HG02623 (cell line): ENCODE data around the gene EEA1.

Source experiments
- ATAC-seq: cut with Tn5 transposase; IDR thresholded peaks from one replicate; pipeline ENCODE4 v1.9.1; 2021; ENCODE audit warnings: moderate library complexity; ENCODE audit not compliant: unreplicated experiment

The EEA1 gene

DNA sequence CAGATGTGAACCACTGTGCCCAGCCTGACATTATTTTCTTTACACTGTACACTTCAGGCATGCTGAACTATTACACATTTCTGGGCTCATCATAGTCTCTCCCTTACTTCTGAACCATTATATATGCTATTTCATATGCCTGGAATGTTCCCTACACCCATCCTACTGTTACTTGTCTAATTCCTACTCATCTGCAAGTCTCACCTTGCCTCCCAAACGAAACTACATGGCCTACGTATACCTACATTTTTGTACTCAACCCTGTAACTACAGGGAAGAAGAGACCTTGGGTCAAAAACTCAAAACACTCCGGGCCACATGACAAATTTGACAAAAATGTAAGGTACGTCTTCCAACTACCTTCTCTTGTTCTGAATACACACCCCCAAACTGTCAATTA is 9.5 kb upstream of the EEA1 start:
- no peak for ATAC-seq

DNA sequence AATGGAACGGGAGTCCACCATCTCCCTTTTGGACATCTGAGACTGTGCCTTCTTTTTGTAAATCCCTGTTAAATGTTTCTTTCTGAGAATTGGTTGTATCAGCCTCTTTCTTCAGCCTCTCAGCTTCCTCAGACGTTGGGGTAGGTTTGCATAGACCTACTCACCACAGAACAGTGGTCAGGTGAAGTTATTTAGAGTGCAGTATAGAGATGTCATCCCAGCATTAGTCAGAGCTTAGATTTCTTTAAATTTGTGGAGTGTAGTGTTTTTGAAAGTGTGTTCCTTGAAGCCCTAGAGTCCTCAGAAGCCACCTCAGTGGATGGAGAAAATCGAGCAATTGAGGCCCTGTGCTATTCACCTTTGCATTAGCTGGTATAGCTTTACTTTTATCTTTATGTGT is 8.9 kb upstream of the EEA1 start:
- ATAC-seq, result peak; percentile 67

DNA sequence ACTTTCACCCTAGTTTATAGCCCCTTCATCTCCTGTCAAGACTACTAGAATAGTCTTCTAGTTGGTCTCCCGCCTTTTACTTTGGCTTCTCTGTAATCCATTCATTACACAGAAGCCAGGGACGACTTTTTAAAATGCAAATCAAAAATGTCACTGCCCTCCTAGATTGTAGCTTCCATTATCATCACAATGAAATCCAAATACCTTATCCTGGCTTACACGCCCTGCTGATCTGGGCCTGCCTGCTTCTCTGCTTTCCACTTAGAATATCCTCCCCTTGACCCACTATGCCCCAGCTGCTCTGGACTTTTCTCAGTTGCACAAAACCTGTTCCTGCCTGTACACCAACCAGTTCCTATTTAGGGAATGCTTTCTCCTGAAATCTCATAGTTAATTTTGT is 4.5 kb upstream of the EEA1 start:
- no peak for ATAC-seq

DNA sequence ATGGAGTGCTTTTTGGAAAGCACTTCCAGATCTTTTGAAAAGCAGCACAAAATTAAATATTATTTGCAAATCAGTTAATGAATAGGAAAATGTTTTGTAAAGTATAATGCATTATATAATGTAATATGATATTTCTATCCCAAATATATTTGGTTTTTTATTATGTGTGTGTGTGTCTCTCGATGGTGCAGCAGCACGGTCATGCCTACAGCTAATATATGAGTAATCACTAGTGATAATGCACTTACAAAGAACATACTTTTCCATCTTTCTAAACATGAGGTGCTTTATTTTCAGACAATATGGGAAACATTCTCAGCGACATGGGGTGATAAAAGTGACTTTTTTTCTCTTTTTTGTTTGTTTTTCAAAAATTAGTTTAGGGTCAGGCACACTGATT is 1.3 kb upstream of the EEA1 start:
- no peak for ATAC-seq

DNA sequence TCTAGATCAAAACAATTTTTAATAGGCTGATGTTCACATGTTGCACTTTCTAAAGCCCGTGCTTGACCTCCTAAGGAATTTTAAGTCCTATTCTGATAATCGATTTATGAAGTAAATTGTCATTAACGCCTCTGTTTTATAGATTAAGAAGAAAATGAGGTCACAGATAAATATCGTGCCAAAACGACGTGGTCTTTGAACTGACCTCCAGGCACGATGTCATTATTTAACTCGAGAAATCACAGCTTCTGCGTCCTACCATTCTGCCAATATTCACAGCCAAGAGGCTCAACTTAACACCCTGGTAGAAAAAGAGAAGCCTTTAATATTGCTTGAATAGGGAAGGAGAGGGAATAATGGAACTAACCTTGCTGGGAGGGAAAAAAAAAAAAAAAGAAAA is 888 bp upstream of the EEA1 start:
- no peak for ATAC-seq

DNA sequence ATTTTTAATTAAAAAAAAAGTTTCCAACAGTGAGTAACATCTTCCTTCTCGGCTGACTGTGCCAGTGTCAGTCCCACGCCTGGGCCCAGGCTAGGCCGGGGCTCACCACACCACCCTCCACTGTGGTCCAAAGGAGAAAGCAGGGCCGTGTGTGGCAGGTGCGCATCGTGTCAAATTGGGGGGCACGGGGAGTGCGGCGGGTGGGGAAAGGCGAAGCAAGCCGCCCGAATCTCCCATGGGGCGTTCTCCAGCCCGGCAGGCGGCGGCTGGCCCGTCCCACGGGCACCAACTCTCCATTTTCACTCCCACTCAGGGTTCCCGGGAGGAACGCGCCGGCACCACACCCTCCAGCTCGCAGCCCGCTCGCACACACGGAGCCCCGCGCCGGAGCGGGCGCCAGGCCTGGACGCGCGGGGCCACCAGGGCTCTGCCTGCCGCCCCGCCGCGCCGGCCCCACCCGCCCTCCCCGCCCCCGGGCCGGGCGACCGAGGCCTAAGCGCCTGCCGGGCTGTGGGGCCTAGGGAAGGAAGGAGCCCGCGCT is 604 bp downstream of the EEA1 start:
- peak; percentile 19 for ATAC-seq

DNA sequence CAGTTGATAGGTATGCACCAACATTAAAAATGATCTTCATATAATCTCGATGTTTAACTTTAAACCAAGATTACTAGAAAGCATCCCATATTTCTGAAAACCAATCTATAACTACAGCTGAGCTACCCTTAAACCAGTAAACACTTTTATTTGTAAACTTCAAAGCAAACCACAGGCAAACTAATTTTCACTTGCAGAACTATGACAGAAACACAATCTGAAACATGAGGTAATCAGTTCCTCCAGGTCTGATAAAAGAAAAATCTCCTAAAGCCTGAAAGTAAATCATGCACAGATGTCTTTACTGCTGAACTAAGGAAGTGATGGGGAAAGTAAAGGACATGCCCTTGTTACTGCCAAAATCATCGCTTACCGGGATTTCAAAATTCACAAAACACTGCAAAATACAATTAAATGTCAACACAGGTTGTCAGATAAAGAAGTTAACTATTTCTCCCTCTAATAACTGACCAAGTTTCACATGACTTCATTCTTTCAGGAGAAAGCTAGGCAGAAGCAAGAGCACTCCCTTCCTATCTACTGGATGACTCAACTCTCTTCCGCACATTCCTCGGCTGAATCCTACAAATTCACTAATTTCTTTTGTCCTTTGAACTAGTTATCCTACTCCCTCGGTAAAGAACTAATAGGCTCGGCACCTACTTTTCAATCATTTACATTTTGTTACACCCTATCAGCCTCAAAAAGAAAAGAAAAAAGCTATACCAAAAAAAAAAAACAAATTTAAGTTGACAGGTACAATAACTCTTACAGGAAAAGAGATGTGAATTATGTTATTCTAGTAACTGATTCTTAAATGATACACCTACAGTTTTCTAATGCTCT is 1.4 kb downstream of the EEA1 start:
- ATAC-seq, result no peak

DNA sequence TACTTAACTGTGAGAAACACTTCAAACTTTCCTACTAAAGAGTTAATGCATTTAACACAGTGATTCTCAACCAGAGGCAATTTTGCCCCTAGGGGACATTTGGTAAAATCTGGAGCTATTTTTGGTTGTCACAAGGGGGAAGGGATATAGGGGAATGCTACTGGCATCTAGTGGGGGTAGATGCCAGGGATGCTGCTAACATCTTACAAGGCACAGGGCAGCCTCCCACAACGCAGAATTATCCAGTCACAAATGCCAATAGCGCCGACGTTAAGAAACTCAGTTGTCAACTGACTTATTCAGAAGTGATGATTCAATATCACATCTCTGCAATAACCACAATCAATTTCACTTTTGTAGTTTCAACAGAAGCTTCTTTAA is 2.0 kb downstream of the EEA1 start:
- ATAC-seq, result no peak

DNA sequence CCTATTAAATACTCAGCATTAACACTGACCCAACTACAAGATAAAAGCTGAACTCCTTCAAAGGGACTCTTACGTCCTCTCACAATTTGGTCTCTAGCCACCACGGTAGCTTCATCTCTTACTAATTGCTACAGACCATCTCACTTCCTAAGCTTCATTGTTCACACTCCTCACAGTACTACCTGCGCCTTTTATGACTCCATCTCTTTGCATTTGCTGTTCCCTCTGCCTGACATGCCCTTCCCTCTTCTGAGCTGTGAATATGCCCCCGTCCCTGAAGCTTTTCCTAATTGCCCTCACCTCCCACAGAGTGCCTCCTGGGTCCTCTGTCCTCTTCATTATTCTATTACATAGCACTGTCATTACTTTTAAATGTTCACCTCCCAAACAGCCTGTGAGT is 2.5 kb downstream of the EEA1 start:
- no peak for ATAC-seq

DNA sequence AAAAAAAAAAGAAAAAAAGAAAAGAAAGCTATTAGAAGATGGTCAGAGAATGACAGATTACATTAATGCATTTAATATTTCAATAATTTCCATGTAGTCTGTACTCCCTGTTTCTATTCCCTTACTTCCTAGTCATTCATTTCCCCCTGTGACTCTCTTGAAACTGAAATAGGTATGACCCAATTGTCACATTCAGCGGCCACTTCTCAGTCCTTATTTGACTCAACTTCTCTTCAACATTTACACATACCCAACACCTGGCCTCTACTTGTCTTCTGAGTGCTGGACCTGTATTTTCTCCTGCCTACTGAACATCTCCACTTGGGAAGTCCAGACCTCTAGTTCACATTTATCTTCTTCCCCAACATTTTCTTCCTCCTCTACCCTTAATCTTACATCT is 7.2 kb downstream of the EEA1 start:
- peak; percentile 86 for ATAC-seq

DNA sequence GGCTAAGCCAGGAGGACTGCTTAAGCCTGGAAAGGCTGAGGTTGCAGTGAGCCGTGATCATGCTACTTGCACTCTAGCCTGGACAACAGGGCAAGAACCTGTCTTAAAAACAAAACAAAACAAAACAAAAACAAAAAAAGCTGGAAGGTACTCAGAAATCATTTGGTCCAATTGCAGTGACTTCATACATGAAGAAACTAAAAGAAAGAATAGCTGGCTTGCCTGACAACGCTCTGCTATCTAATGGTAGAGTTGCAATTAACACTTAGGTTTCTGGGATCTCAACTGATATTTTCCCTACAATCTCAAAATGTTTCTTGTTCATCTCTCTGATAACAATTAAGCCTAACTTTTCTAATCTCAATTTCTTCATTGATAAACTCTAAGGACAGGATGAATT is 13.7 kb downstream of the EEA1 start:
- ATAC-seq, result no peak

DNA sequence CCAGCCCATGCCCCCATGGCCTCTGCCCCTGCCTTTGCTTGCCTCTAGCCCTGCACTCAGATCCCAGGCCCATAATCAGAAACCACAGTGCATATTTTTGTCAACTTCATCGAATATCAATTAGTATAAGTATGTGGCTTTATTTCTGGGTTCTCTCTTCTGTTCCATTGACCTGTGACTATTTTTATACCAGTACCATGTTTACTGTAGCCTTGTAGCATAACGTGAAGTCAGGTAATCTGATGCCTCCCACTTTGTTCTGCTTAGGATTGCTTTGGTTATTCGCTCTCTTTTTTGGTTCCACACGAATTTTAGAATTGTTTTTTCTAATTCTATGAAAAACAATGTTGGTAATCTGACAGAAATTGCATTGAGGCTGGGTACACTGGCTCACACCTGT is 14.9 kb downstream of the EEA1 start:
- ATAC-seq, result no peak

DNA sequence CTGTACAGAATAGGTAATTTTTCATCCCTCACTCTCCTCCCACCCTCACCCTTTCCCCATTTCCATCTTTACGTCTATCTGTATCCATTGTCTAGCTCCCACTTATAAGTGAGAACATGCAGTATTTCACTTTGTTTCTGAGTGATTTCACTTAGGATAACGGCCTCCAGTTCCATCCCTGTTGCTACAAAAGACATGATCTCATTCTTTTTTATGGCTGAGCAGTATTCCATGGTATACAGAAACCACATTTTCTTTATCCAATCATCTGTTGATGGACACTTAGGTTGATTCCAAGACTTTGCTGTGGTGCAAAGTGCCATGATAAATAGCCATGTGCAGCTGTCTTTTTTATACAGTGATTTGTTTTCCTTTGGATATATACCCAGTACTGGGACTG is 16.4 kb downstream of the EEA1 start:
- no peak for ATAC-seq

DNA sequence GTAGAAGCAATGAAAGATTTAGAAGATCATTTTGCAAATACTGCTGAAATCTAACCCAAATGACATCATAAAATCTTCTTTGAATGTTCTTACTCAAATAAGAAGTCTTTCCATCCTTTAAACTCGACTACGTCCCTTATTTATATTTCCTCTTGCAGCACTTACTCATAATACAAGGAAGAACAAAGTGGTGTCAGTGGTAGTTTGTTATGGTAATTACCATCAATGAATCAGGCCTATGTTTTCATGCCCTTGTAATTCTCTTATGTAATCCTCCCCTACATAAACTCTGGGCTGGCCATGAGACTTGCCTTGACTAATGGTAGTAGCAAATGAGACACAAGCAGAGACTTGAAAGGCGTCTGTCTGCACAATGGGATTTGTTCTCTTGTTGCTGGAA is 17.0 kb downstream of the EEA1 start:
- ATAC-seq, result no peak

DNA sequence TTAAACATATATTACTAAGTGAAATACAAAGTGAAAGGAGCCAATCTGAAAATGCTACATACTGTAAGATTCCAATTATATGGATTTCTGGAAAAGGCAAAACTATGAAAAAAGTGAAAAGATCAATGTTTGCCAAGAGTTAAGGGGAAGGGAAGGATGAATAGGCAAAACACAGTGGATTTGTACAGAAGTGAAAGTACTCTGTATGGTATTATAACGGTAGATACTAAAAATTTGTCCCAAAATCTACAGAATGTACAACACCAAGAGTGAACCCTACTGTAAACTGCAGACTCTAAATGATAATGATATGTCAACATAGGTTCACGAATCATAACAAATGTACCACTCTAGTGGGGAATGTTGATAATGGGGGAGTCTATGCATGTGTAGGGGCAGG is 17.8 kb downstream of the EEA1 start:
- ATAC-seq, result no peak

DNA sequence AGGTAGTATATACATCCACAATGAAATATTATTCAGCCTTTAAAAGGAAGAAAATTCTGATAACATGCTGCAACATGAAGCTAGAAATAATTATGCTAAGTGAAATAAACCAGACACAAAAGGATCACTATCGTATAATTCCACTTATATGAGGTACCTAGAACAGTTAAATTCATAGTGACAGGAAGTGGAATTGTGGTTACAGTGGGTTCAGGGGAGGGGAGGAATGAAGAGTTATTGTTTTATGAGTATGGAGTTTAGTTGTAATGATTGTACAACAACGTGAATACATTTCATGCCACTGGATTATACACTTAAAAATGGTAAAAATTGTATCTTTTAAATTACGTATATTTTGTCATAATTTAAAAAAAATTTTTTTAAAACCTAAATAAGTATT is 21.0 kb downstream of the EEA1 start:
- ATAC-seq, result no peak

DNA sequence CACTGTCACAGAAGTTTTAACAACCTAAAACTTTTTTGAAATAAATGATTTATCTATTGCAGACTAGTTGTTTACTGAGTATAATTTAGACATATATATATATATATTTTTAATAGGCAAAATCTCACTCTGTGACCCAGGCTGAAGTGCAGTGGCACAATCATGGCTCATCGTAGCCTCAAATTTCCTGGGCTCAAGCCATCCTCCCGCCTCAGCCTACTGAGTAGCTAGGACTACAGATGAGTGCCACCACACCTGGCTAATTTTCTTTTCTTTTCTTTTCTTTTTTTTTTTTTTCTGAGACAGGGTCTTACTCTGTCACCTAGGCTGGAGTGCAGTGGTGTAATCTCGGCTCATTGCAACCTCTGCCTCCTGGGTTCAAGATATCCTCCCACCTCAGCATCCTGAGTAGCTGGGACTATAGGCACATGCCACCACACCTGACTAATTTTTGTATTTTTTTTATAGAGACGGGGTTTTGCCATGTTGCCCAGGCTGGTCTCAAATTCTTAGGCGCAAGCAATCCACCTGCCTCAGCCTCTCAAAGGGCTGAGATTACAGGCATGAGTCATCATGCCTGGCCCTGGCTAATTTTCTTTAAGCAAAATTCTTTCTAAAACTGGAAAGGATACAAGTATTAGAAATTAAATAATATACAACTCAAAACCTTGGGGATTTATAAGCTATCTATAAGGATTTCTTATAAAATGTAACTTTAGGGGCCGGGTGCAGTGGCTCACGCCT is 23.1 kb downstream of the EEA1 start:
- no peak for ATAC-seq

DNA sequence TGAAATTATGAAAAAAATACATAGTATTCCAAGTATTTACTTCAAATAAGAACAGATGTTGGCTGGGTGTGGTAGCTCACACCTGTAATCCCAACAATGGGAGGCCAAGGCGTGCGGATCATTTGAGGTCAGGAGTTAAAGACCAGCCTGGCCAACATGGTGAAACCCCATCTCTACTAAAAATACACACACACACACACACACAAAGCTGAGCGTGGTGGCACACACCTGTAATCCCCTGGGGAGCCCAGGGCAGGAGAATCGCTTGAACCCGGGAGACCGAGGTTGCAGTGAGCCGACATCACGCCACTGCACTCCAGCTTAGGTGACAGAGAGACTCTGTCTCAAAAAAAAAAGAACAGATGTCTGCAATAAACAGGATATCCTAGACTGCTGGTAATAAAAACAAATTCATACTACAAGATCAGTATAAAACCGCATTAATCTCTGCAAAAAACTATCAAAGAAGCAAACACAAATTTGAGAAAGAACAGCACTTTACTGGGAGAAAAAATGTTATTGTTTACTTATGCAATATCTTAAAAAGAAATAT is 23.8 kb downstream of the EEA1 start:
- ATAC-seq, result no peak

DNA sequence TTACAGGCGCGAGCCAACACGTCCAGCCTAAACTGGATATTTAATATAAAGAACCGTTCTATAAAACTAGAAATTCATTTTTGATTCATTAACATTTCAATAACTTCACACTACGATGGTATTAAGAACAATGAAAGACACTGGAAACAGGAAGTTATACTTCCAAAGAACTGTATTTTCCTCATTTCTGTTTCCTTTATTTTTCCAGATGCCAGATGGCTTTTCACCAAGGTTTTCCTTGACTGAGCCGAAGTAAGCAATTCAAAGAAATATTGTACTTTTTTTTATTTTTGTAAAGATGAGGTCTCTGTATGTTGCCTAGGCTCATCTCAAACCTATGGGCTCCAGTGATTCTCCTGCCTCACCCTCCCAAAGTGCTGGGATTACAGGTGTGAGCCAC is 28.2 kb downstream of the EEA1 start:
- no peak for ATAC-seq

DNA sequence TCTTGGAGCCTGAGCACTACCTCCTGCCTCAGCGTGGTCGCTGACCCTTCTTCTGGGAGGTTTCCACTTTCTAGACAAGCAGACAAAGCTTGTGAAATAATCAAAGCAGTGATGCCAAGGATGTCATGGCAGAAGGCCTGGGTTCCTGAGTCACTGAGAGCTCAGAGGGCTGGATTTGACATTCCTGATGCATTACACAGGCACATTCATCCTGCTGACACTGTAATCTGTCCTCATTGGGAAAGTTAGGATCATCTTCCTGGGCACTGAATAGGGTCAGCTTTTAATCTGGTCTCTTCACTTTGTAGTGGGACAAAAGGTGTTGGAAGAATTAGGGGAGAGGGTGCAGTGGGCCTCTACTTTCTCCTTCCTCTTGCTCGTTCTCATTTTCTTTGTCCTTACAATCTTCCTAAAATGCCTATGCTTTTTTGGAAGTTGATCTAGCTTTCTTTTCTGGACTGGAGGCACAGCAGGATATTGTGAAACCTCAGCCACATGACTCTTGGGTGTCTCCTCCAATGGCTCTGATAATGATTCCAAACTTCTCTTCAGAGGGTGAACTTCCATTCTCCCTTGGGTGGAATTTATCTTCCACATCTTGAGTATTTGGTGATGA is 29.6 kb downstream of the EEA1 start:
- ATAC-seq, result no peak

DNA sequence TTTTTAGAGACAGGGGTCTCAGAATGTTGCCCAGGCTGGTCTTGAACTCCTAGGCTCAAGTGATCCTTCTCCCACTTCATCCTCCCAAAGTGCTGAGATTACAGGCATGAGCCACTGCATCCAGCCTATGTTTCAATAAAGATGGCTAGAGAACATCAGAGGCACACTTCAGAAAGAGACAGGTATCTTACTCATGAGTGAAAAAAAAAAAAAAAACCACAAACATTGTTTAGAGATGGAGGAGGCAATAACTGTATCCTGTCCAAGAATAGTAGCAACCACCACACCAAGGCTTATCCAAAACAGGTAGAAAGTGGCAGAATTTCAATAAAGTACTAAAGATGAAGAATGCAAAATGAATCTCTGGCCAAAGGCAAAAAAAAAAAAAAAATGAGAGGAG is 30.3 kb downstream of the EEA1 start:
- ATAC-seq, result no peak

DNA sequence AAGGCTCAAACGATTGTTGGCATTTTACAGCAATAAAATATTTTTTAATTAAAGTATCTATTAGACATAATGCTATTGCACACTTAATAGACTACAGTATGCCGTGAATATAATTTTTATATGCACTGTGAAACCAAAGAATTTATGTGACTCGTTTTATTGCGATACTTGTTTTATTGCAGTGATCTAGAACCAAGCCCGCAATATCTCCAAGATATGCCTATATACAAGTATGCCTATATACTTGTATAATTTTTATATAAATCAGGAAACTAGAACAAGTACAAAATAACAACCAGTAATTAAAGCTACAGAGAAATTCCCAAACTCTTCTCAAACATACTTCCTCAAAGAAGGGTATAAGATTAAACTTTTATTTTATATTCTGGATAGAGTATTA is 31.3 kb downstream of the EEA1 start:
- no peak for ATAC-seq
